ENCODE results near the gene ZNF397.
"Not testable (repeated sequence)": the region's sequence is repeated elsewhere in the genome, so short reads cannot be mapped to it uniquely, and the experiment has no call there.

Gene ZNF397

GRCh38 chr18:35240664-35241447, at the start of gene ZNF397:
Gene ZNF397, plus strand, starts transcription at chr18:35241034. Its CDS starts 1,437 bp downstream, at chr18:35242471.
- peak within 1 kb of the TSS; percentile 95 for H3K4me3 Mint-ChIP-seq
- peaks cover 26% of the 10 kb centered on the region for H3K36me3 Mint-ChIP-seq
- no peaks in the 10 kb centered on the region for H3K27me3 Mint-ChIP-seq
- peaks cover 30% of the 10 kb centered on the region for H3K4me1 Mint-ChIP-seq (ENCODE audit: low read depth)
- H3K9me3 Mint-ChIP-seq (ENCODE audit: low read depth), result peaks cover 16% of the 10 kb centered on the region
- H3K27ac Mint-ChIP-seq, result peak within 1 kb of the TSS; percentile 98

DNA sequence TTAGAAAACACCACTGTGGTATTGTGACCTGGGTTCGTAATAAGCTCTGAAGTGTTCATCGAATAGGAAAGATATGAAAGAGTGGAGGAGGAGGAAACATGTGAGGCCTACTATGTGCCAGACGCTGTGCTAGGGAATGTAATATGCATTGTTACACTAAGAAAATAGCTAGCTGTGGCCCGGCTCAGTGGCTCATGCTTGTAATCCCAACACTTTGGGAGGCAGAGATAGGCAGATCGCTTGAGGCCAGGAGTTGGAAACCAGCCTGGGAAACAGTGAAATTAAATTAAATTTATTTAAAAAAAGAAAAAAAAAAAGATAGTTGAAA, 49.2 kb upstream of the ZNF397 start:
- no peaks in the 10 kb centered on the region for H3K27me3 Mint-ChIP-seq
- H3K9me3 Mint-ChIP-seq (ENCODE audit: low read depth), result no peaks in the 10 kb centered on the region
- no peaks in the 10 kb centered on the region for H3K4me1 Mint-ChIP-seq (ENCODE audit: low read depth)
- no peaks in the 10 kb centered on the region for H3K36me3 Mint-ChIP-seq
- H3K4me3 Mint-ChIP-seq, result no peak overlapping the region
- H3K27ac Mint-ChIP-seq, result no peak overlapping the region

DNA sequence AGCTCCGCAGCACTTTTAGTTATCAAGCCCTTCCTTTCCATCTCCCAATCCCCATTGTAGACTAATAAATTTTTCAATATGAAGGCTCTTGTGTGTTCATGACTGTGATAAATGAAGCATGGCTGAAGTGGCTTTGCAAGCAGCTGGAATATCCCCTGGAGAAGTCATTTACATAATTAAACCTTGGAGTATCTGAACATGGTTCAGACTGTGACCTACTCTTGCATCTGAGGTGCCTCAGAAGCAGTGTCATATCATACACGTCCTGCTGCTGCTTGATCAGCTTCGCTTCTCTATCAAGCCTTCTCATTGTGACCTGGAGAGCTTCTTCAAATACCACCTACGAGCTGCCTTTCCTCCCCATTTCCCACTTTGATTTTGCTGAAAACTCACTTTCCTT, 48.4 kb upstream of the ZNF397 start:
- H3K36me3 Mint-ChIP-seq, result no peaks in the 10 kb centered on the region
- H3K4me1 Mint-ChIP-seq (ENCODE audit: low read depth), result no peaks in the 10 kb centered on the region
- H3K27me3 Mint-ChIP-seq, result no peaks in the 10 kb centered on the region
- H3K4me3 Mint-ChIP-seq, result no peak overlapping the region
- H3K9me3 Mint-ChIP-seq (ENCODE audit: low read depth), result no peaks in the 10 kb centered on the region
- no peak overlapping the region for H3K27ac Mint-ChIP-seq

DNA sequence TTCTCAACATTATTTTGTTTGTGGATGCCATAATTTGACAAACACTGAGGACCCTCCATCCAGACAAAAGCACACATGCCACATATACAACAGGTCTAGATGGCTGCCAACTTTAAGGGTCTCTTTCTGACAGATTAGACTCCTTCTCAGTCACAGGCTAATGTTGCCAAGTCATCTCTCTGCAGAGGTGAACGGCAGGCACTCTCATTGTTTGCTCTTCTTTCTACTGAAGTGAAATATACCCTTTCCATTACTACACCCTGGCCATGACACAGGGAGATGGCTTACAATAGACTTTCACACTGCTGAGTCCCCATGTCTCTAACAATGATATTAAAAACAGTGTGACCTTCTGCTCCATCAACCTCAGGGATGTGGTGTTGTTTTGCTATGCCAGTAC, 47.5 kb upstream of the ZNF397 start:
- Mint-ChIP-seq H3K27me3 (no peaks in the 10 kb centered on the region), H3K36me3 (no peaks in the 10 kb centered on the region), H3K9me3 (ENCODE audit: low read depth) (no peaks in the 10 kb centered on the region), H3K27ac (no peak overlapping the region), H3K4me1 (ENCODE audit: low read depth) (no peaks in the 10 kb centered on the region), H3K4me3 (no peak overlapping the region)

- H3K4me3 Mint-ChIP-seq, result no peak overlapping the region
- no peaks in the 10 kb centered on the region for H3K36me3 Mint-ChIP-seq
- H3K4me1 Mint-ChIP-seq (ENCODE audit: low read depth), result no peaks in the 10 kb centered on the region
These were observed 43.5 kb upstream of the ZNF397 start for GRCh38 chr18:35197296-35197695.

GRCh38 chr18:35201256-35201931, 39.4 kb upstream of the ZNF397 start:
- H3K27ac Mint-ChIP-seq, result no peak overlapping the region
- no peaks in the 10 kb centered on the region for H3K4me1 Mint-ChIP-seq (ENCODE audit: low read depth)
- no peaks in the 10 kb centered on the region for H3K36me3 Mint-ChIP-seq
- H3K4me3 Mint-ChIP-seq, result no peak overlapping the region
- H3K27me3 Mint-ChIP-seq, result no peaks in the 10 kb centered on the region
- peaks cover 10% of the 10 kb centered on the region for H3K9me3 Mint-ChIP-seq (ENCODE audit: low read depth)

More at GRCh38 chr18:35197296-35197695, 43.5 kb upstream of the ZNF397 start:
- no peaks in the 10 kb centered on the region for H3K9me3 Mint-ChIP-seq (ENCODE audit: low read depth)
- H3K27me3 Mint-ChIP-seq, result no peaks in the 10 kb centered on the region
- H3K27ac Mint-ChIP-seq, result no peak overlapping the region

GRCh38 chr18:35203067-35203466, 37.8 kb upstream of the ZNF397 start:
- no peaks in the 10 kb centered on the region for H3K36me3 Mint-ChIP-seq
- peaks cover 10% of the 10 kb centered on the region for H3K9me3 Mint-ChIP-seq (ENCODE audit: low read depth)
- H3K4me1 Mint-ChIP-seq (ENCODE audit: low read depth), result no peaks in the 10 kb centered on the region
- H3K27me3 Mint-ChIP-seq, result no peaks in the 10 kb centered on the region
- H3K4me3 Mint-ChIP-seq, result no peak overlapping the region
- H3K27ac Mint-ChIP-seq, result no peak overlapping the region

- Mint-ChIP-seq H3K36me3 (no peaks in the 10 kb centered on the region), H3K4me1 (ENCODE audit: low read depth) (no peaks in the 10 kb centered on the region), H3K9me3 (ENCODE audit: low read depth) (peaks cover 10% of the 10 kb centered on the region), H3K27ac (no peak overlapping the region), H3K27me3 (no peaks in the 10 kb centered on the region), H3K4me3 (no peak overlapping the region)
These were observed 35.6 kb upstream of the ZNF397 start for GRCh38 chr18:35205199-35205712.

DNA sequence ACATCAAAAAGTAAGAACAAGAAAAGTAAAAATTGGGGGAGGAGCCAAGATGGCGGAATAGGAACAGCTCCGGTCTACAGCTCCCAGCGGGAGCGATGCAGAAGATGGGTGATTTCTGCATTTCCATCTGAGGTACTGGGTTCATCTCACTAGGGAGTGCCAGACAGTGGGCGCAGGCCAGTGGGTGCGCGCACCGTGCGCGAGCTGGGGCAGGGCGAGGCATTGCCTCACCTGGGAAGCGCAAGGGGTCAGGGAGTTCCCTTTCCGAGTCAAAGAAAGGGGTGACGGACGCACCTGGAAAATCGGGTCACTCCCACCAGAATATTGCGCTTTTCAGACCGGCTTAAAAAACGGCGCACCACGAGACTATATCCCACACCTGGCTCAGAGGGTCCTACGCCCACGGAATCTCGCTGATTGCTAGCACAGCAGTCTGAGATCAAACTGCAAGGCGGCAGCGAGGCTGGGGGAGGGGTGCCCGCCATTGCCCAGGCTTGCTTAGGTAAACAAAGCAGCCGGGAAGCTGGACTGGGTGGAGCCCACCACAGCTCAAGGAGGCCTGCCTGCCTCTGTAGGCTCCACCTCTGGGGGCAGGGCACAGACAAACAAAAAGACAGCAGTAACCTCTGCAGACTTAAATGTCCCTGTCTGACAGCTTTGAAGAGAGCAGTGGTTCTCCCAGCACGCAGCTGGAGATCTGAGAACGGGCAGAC, 34.9 kb upstream of the ZNF397 start:
- not testable (repeated sequence) for H3K36me3 Mint-ChIP-seq; H3K9me3 Mint-ChIP-seq (ENCODE audit: low read depth); H3K4me3 Mint-ChIP-seq; H3K27ac Mint-ChIP-seq; H3K27me3 Mint-ChIP-seq; H3K4me1 Mint-ChIP-seq (ENCODE audit: low read depth)

- Mint-ChIP-seq H3K4me3 (no peak overlapping the region), H3K27me3 (no peaks in the 10 kb centered on the region), H3K9me3 (ENCODE audit: low read depth) (no peaks in the 10 kb centered on the region), H3K4me1 (ENCODE audit: low read depth) (no peaks in the 10 kb centered on the region), H3K36me3 (no peaks in the 10 kb centered on the region), H3K27ac (no peak overlapping the region)
These were observed 25.8 kb upstream of the ZNF397 start for GRCh38 chr18:35215026-35215425.

GRCh38 chr18:35216611-35217010, 24.2 kb upstream of the ZNF397 start:
- H3K4me1 Mint-ChIP-seq (ENCODE audit: low read depth); H3K27me3 Mint-ChIP-seq; H3K36me3 Mint-ChIP-seq; H3K27ac Mint-ChIP-seq; H3K4me3 Mint-ChIP-seq; H3K9me3 Mint-ChIP-seq (ENCODE audit: low read depth): not testable (repeated sequence)

DNA sequence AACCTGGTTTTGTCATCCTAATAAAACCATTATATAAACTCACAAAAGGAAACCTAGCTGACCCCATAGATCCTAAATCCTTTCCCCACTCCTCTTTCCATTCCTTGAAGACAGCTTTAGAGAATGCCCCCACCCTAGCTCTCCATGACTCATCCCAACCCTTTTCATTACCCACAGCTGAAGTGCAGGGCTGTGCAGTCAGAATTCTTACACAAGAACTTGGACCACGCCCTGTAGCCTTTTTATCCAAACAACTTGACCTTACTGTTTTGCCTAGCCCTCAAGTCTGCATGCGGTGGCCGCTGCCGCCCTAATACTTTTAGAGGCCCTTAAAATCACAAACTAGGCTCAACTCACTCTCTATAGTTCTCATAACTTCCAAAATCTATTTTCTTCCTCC, 21.5 kb upstream of the ZNF397 start:
- not testable (repeated sequence) for H3K27me3 Mint-ChIP-seq; H3K4me1 Mint-ChIP-seq (ENCODE audit: low read depth); H3K27ac Mint-ChIP-seq; H3K4me3 Mint-ChIP-seq; H3K9me3 Mint-ChIP-seq (ENCODE audit: low read depth); H3K36me3 Mint-ChIP-seq

GRCh38 chr18:35220424-35220823, 20.4 kb upstream of the ZNF397 start:
- Mint-ChIP-seq H3K4me1 (ENCODE audit: low read depth) (no peaks in the 10 kb centered on the region), H3K4me3 (no peak overlapping the region), H3K9me3 (ENCODE audit: low read depth) (no peaks in the 10 kb centered on the region), H3K27ac (no peak overlapping the region), H3K27me3 (no peaks in the 10 kb centered on the region), H3K36me3 (no peaks in the 10 kb centered on the region)

DNA sequence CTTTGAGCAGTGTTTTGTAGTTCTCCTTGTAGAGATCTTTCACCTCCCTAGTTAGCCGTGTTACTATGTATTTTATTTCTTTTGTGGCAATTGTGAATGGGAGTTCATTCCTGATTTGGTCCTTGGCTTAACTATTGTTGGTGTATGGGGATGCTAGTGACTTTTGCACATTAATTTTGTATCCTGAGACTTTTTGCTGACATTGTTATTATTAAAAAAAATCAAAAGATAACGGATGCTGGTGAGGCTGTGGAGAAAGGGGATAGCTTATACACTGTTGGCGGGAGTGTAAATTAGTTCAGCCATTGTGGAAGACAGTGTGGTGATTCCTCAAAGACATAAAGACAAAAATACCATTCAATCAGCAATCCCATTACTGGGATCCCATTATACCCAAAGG, 17.0 kb upstream of the ZNF397 start:
- no peak overlapping the region for H3K27ac Mint-ChIP-seq
- no peaks in the 10 kb centered on the region for H3K9me3 Mint-ChIP-seq (ENCODE audit: low read depth)
- no peaks in the 10 kb centered on the region for H3K4me1 Mint-ChIP-seq (ENCODE audit: low read depth)
- no peaks in the 10 kb centered on the region for H3K36me3 Mint-ChIP-seq
- H3K27me3 Mint-ChIP-seq, result no peaks in the 10 kb centered on the region
- H3K4me3 Mint-ChIP-seq, result no peak overlapping the region

DNA sequence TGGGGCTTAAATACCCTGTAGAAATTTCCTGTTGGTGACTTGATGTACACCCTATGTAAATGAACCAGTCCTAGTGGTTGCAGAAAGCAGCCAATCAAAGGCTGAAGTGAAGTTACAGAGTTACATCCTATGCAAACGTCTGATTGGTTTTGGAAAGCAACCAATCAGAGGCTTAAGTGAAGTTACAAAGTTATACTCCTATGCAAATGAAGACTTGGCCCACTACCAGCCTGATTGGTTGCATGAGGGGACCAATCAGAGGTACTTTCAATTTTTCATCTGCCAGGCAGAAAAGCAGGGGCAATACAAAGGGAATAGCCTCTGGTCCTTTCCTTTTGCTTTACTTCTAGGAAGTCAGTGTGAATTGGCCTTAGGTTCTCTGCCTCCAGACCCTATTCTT, 13.6 kb upstream of the ZNF397 start:
- peaks cover 3% of the 10 kb centered on the region for H3K4me1 Mint-ChIP-seq (ENCODE audit: low read depth)
- H3K27me3 Mint-ChIP-seq, result no peaks in the 10 kb centered on the region

More for the DNA sequence above, 13.6 kb upstream of the ZNF397 start:
- no peaks in the 10 kb centered on the region for H3K36me3 Mint-ChIP-seq
- no peak overlapping the region for H3K4me3 Mint-ChIP-seq
- no peaks in the 10 kb centered on the region for H3K9me3 Mint-ChIP-seq (ENCODE audit: low read depth)
- H3K27ac Mint-ChIP-seq, result no peak overlapping the region

Measured in activated naive CD8-positive, alpha-beta T cell (primary cell).